Activated CD8-positive, alpha-beta memory T cell treated with anti-CD3 and anti-CD28 coated beads for 1 hour (primary cell): ENCODE measurements around the gene CNIH3.

Experiments used
- DNase-seq, 2 donors: peaks; one replicate each; pipeline ENCODE4 v3.0.0-alpha.2; 2020; ENCODE audit warnings: low read depth in 1 of 2; ENCODE audit errors: extremely low read depth in 1 of 2

CNIH3 gene

DNA sequence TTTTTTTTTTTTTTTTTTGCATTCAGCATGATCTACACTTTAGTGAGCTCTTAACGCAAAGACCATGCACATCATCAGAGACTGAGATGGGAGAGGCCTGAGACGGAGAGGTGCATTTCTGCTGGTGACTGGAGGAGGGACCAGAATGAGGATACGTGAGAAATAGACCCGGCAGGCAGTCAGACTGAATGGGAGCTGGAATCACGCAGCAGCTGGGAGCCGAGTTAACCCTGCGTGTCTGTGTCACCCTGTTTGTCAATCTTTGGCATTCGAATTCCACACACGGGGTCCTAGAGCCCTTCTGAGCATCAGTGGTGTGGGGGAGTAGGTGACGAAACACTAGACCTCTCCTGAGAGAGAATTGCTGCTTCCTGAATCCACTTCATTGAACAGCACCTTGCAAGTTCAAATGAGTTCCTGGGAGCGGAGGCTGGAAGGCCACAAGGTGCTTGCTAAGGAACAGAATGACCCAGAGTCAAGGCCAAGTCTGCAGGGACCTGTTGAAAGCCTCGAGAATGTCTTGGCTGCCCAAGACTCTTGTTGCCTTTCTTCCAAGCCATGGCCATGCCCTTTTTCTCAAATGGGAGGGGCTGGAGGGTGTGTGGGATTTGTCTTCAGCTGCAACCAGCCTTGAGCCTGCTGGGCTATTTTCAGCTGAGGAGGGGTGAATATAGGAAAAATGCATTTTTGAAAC is 123.3 kb downstream of the CNIH3 start:
- no peak for DNase-seq

DNA sequence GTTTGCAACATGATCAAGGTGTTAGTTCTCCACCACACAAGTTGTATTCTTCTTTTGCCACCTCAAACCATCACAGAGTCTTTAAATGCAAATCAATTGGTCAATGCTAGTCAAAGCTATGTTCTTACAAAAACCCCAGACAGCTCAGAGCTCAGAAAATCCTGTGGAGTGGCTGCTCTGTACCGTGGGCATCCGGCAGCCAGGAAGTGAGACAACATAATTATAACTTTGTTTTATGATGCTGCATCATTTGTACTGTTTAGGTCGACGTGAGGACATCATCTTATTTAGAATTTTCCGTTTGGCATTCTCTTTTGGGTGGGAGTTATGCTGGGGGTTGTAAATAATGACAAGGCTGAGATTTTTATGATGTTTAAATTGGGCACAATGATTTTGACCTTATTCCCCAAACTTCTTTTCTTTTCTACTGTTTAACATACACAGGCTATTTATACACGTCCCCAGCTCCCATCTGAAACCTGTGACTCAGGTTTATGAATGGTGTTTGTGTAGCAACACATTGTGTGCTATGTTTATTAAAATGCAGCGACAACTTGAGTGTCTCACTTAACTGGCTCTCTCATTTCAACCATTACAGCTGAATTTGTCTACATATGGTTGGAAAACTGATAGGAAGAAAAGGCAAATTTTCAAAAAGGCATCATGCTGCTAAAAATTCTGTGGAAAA is 124.0 kb downstream of the CNIH3 start:
- DNase-seq: no peak

DNA sequence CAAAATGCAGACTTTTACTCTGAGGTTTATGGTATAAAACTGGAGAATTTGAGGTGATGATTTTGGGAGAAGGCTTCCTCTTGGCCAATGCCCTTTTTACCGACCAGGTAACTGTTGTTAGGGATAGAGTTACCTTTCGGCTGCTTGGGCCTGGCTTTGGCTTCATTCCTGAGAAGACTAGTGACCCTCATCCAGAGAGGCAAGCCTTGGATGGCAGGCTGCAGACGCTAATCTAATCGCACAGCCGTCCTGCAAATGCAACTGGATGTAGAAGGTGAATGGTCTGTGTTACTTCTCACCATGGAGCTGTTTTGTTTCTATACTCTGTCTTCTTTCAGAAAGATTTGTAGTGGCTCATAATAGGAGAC is 124.6 kb downstream of the CNIH3 start:
- no peak for DNase-seq

DNA sequence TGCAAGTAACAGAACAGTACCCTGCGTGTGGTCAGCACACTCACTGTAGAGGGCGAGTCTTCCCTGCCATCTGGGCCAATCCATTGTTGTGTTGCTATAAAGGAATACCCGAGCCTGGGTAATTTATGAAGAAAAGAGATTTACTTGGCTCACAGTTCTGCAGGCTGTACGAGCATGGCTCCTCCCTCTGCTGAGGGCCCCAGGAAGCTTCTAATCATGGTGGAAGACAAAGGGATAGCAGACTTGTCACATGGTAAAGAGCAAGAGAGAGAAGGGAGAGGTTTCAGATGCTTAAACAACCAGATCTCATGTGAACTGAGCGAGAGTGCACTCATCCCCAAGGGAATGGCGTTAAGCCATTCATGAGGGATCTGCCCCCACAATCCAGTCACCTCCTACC is 126.2 kb downstream of the CNIH3 start:
- DNase-seq: no peak

DNA sequence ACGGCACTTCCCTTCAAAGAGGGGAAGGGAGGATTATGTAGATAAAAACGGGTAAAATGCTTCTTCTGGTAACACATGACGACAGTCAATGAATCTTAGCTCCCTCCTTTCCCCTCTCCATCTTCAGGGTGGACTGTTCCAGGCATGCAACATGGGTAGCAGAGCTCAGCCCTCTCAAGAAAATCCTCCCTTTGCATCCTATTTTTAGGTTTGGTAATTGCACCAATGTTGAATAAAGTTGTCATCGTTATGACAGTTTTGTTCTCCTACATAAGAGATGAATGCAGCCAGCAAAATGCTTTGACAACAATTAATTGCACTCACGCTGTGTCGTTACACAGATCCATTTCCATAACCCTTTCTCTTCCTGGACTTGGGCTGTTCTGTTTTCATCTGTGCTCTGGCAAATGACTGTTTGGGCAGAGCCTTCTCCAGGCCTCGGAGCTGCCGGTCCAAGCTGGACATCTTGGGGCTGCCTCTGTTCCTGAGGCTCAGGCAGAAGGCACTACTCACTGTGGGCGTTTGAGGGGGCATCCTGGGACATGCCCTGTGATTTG is 127.6 kb downstream of the CNIH3 start:
- DNase-seq: no peak

DNA sequence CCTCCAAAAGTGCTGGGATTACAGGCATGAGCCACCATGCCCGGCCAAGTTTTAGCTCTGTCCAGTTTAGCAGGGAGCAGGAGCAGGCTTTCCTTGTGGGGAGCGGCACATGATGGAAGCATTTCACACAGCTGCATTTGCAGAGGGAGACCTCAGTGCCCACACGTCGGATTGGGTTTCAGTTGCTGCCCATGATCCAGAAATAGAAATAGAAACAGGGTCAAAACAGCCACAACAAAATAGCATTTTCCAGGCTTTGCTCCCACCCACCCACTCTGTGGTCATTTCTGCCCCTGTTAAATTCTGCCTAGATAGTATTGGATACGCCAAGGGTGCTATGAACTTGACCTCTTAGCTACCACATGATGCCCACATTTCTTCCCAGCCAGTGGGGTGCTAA is 128.4 kb downstream of the CNIH3 start:
- no peak for DNase-seq

DNA sequence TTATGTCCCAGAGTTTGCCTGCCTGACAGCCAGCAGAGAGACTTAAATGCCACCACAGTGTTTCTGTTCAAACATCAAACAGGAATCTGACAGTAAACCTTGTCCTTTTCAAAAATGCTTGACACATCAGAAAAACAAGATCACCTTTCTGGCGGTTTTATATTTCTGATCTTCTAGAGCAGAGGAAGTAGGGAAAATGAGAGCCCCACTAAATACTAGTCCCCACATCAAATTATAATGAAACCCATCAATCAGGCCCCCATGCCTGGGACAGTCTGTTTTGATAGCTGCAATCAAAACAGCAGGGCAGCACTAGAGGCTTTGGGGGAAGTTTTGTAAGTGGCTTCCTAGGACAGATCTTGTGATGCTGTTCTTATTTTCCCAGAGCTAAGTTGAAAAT is 129.3 kb downstream of the CNIH3 start:
- no peak for DNase-seq

DNA sequence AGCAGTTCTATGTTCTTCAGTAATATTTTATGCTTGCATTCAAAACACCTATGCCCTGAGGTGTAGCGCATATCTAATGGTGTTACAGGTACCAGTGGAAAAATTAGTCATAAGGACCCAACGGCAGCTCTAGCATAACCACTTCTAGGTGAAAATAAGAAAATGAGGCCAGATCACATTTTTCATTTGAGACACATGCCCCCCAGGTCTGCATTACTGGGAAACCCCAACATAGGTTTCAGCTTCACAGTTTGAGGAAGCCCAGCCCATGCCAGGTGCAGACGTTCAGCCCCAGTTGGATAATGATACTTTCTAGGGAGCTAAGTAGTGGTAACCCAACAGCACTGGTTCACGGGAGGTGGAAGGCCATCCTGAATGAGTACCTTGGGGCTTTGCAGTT is 129.8 kb downstream of the CNIH3 start:
- no peak for DNase-seq

DNA sequence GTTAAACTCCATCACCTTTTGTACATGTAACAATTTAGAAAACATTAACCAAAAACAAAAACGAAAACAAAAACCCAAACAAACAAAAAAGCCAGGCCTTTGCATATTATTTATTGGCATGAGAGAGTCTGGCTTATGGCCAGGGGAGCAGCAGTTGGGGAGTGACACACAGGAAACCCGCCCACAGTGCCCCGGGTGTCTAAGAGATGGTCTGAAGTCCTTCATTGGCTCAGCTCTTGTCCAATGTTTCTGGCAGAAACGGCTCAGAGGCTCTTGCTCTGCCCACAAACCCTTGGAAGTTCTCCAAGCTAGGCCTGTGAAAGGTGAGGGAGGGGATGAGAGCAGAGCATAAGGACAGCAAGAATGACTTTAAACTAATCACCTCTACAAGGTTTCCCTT is 131.5 kb downstream of the CNIH3 start:
- no peak for DNase-seq

DNA sequence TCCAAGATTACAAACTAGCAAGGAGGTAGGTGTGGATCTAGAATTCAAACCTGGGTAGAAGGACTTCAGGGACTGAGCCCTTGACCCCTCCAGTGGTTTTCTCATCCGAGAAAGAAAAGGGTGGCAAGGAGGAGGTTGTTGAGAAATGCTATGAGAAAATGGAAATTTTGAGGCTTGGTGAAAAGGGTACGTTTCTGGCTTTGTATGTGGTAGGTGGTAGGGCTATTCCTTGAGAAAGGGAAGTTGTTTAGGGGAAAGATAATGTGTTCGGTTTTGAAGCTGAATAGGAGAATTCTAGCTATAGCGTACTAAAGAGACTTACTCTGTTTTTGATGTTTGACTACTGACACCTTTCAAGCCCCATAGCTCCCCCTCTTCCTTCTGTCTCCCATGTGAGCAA is 133.8 kb downstream of the CNIH3 start:
- DNase-seq: no peak

DNA sequence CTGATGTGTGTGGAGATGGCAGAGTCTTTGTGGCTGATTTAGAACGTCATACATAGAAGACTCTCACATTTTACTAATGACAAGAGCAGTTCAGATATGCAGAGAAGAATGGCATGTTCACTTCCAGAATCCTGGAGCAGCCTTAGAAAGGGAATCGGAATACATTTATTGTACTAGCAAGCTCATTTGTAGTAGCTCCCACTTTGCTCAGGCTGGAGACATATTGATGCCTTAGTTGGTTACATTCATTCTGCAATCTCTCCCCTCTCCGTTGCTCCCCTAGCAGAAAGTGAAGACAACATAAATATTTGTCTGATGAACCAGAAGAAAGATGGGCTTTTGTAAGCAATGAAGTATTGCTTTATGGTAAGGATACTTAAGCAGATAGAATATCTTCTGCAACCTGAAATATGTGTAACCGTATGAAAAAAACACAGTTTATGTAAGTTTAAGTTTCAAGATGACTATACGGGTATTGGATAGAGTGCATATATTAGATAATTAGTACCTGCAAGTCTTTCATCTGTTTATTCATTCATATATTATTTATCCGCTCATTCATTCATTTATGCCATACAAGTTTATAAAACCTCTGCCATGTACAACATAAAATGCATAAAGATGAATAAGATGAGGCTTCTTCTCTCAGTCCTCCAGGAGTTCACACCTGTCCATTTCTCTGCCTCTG is 135.7 kb downstream of the CNIH3 start:
- no peak for DNase-seq

DNA sequence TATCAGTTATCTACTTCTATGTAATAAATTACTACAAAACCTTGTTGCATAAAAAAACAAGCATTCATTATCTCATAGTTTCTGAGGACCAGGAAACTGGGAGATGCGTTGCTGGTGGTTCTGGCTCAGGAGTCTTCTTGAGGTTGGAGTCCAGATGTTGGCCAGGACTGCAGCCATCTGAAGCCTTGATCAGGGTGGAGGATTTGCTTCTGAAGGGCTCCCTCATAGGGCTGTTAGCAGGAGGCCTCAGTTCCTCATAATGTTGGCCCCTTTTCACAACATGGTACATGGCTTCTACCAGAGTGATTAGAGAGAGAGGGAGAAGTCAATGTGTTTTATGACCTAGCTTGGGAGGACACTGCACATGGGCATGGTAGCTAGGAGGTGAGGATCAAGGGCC is 137.4 kb downstream of the CNIH3 start:
- no peak for DNase-seq

DNA sequence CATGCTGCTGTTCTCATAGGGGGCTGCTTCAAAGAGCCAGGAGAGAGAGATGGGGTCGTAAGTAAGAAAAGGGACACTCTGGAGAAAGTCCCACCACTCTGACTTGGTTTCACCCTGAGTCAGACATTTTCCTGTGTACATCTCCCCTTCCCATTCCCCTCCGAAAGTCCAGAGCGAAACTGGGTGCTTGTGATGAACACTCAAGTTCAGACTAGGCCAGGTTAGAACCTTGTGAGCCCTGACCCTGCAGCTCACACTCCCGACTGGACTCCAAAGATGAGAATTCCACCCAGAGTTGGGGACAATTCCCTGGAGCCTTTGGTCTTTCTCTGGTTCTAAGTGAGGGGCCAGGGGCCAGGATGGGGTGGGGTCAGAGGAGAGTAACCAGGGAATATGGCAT is 139.5 kb downstream of the CNIH3 start:
- no peak for DNase-seq

DNA sequence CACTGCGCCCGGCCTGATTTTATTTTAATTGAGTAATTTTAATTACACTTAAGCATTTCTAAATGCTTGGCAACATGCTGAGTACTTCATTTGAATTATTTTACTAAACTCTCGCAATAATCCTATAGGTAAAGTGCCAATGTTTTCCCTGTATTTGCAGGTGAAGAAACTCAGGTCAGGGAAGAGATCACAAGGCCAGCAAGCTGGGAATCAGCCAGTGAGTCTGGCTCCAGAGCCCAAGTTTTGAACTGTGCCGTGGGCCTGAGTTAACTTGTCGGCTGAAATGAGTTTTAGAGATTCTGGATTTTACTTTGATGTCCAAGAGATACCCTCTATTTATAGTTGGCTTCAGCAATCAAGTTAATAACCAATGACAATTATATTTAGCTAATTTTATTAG is 141.4 kb downstream of the CNIH3 start:
- DNase-seq: no peak

DNA sequence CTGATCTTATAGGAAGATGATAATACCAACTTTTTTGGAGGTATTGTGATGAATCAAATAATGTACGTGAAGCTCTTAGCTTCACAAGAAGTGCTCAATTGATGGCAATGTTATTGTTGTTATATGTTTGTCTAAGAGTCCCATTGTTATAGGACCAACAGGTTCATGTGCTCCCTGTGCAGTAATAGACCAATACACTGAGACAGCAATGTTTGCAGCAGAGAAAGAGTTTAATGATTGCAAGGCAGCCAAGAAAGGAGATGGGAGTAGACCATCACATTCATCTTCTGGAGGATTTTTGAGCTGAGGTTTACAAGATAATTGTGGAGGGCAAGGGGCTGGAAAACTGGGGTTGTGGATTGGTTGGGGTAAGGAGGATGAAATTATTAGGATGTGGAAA is 143.0 kb downstream of the CNIH3 start:
- no peak for DNase-seq

DNA sequence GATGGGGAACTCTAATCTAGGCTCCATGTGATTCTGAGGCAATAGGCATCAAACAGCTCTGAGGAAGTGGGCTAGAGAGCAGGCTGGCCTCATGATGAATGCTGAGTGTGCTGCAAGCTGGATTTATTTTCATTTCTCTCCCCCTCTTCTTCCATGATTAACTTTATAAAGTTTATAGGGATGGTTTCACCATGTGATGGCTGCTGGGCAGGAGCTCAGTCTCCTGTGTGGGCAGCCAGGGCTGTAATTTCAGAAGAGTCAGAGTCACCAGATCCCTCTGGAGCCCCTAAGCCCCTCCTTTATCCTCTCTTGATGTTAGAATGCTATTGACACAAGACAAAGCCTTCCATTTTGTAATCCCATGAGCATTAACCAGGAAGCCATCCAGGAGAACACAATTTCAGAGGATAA is 143.6 kb downstream of the CNIH3 start:
- no peak for DNase-seq

DNA sequence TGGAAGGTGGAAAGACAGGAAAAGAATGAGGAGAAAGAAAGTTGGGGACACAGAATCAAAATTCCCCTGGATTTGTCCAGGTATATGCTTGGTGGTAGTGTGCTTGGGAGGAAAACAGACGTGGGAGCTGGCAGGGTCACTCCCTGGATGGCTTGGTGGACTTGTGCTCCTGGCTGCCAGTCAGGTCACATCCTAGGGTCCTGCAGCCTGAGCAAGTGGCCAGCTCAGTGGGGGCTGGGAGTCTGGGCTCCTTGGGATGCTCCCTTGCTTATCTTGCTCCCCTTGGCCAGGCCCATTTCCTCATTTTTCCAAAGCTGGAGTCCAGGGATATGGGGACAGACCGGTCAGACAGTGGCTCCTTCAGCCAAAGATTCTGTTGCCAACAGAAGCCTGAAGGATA is 144.0 kb downstream of the CNIH3 start:
- DNase-seq: no peak

DNA sequence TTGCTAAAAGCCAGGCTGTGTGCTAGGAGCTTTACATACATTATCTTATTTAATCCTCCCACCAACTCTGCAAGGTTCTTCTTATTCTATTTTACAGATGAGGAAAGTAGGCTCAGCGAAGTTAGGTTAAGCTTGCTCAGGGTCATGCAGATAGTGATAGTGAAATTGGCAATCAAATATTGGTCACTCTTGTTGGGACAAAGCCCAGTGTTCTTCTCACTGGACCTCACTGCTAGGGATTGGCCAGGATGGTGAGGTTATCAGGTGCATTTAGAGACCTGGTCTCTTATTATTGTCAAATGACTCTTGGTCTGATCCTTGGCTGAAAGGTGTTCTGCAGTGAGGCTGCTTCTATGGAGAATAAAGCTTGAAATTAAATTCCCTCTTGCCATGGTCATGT is 145.1 kb downstream of the CNIH3 start:
- DNase-seq: no peak

DNA sequence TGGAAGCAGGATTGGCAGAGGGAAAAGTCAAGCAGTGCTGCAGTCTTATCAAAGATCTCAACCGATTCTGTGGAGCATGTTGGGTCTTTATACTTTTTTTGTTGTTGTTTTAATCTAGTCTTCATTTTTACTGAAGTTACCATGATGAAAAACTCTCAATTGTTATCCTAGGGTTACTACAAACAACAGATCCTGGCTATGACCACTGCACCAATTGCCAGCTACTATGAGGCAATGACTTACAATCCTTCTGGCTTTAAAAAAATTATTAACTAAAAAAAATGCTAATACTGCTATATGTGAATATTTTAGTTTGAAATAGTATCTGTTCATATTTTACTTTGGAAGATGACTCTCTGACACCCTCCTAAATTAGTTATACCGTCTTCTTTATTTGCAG is 145.9 kb downstream of the CNIH3 start:
- DNase-seq: no peak

DNA sequence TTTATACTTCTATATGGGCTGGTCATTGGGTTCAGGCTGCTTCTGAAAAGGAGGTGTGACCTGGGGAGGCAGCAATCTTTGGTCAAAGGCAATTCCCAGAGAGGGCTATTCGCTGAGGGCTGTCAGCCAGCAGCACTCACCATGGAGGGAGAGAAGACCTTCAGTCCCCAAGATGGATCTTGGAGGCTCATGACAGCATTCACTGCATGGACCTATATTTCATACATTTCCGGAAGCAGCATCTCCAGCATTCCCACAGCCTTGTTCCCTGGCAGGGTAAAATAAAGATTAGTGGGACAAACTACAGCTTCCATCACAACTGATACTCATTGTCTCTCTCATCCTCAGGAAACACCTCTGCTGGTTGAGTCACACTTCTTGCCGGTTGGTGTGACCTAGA is 146.6 kb downstream of the CNIH3 start:
- DNase-seq: no peak

DNA sequence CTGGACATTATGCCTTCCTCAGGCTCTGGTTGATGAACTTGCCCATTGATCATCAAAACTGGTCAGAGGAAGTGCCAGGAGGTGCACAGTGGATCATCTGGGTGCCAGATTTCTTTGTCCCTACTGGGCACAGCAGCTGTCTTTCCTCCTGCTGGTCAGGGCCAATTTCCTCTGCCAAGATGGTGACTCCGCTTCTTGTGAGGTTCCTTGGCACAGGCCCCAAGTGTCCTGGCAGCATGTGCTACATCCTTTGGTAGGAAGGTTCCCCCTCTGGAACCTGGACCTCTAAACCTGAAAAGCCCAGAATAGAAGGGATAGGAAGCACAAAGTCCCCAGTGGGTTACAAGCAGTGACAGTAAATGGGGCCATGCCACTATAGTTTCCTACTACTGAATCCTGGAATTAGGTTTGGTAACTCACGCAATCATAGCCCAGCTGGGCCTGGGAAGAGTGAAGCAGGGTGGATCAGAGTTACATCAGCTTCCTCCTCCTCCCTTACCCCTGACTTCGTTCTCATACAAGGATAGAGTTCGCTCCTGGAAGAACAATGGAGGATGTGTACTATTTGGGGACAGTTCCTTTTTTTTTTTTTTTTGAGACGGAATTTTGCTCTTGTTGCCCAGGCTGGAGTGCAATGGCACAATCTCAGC is 147.1 kb downstream of the CNIH3 start:
- DNase-seq: no peak

DNA sequence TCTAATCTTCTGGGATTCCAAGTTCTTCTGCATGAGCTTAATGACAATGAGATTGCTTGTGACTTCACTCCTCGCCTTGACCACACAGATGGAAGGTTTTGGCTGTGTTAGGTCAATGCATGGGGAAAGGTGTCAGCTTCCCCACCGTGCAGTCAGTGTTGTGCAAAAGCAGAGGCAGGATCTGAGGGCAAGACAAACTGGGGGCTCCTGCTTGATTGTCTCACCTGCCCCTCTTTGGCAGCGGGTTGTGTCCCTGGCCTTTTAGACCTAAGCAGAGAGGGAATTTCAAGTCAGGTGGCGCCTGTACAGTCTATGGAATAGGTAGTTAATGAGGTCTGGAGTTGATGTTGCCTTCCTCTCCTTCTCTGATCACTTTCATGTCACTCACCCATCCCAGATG is 150.1 kb downstream of the CNIH3 start:
- DNase-seq: no peak
